Neural progenitor cell (in vitro differentiated cells): ENCODE results near the gene PRR16. TPM values are rescaled to one million over a fixed set of nuclear protein-coding genes. Genes with fewer than 3 reads are reported as not detected.

Experiments
- DNase-seq: peaks from one replicate; pipeline ENCODE4 v3.0.0-alpha.2; 2016; ENCODE audit warnings: low spot score
- H2AFZ ChIP-seq: fragments of 200-600 bp; sonication (generic); replicated peaks from 2 replicates; pipeline ENCODE4 v1.6.1; 2016; ENCODE audit warnings: antibody characterized with exemption
- H3F3A ChIP-seq: fragments of 200-600 bp; sonication (generic); 2 replicates; pipeline ENCODE4 v1.6.1; 2016; ENCODE audit warnings: antibody characterized with exemption, low read depth
- H3K27ac ChIP-seq: fragments of 200-600 bp; sonication (generic); 2 replicates; pipeline ENCODE4 v1.5.1; 2016; ENCODE audit warnings: mild to moderate bottlenecking
- H3K27me3 ChIP-seq: fragments of 200-600 bp; sonication (generic); 2 replicates; pipeline ENCODE4 v1.6.1; 2016; ENCODE audit warnings: mild to moderate bottlenecking, moderate library complexity
- H3K36me3 ChIP-seq: fragments of 200-600 bp; sonication (generic); 2 replicates; pipeline ENCODE4 v1.5.1; 2016
- H3K4me1 ChIP-seq: fragments of 200-600 bp; sonication (generic); 2 replicates; pipeline ENCODE4 v1.6.1; 2016; ENCODE audit warnings: mixed run types
- H3K4me2 ChIP-seq: fragments of 200-600 bp; sonication (generic); 2 replicates; pipeline ENCODE4 v1.6.1; 2016
- H3K4me3 ChIP-seq: fragments of 200-600 bp; sonication (generic); 2 replicates; pipeline ENCODE4 v1.5.1; 2016
- H3K79me2 ChIP-seq: fragments of 200-600 bp; sonication (generic); 2 replicates; pipeline ENCODE4 v1.6.1; 2016; ENCODE audit warnings: low read depth
- H3K9ac ChIP-seq: fragments of 200-600 bp; sonication (generic); 2 replicates; pipeline ENCODE4 v1.6.1; 2016
- H3K9me3 ChIP-seq: fragments of 200-600 bp; sonication (generic); 2 replicates; pipeline ENCODE4 v1.5.1; 2016; ENCODE audit warnings: low read depth
- H4K20me1 ChIP-seq: fragments of 200-600 bp; sonication (generic); 2 replicates; pipeline ENCODE4 v1.6.1; 2016; ENCODE audit warnings: low read depth
- H3K27ac Mint-ChIP-seq: 3 replicates; pipeline ENCODE4 v1.8.0; 2021; ENCODE audit warnings: mixed read lengths
- H3K27me3 Mint-ChIP-seq: 2 replicates; pipeline ENCODE4 v1.8.0; 2022; ENCODE audit warnings: low read depth, mild to moderate bottlenecking, inconsistent platforms, moderate library complexity, mixed read lengths; ENCODE audit not compliant: insufficient read depth
- H3K36me3 Mint-ChIP-seq: 3 replicates; pipeline ENCODE4 v1.8.0; 2021; ENCODE audit warnings: mixed read lengths
- H3K4me1 Mint-ChIP-seq: 3 replicates; pipeline ENCODE4 v1.8.0; 2021; ENCODE audit warnings: mixed read lengths
- H3K4me3 Mint-ChIP-seq: 3 replicates; pipeline ENCODE4 v1.8.0; 2021; ENCODE audit warnings: mild to moderate bottlenecking, moderate library complexity, mixed read lengths
- H3K9me3 Mint-ChIP-seq: 3 replicates; pipeline ENCODE4 v1.8.0; 2020; ENCODE audit warnings: mixed read lengths
- CTCF ChIP-seq: fragments of 200-600 bp; sonication (generic); IDR thresholded peaks from 2 replicates; pipeline ENCODE4 v1.5.1; 2017; ENCODE audit warnings: antibody characterized with exemption, mild to moderate bottlenecking
- EZH2 ChIP-seq: fragments of 200-600 bp; sonication (generic); IDR thresholded peaks from 2 replicates; pipeline ENCODE4 v1.6.1; 2017; ENCODE audit warnings: antibody characterized with exemption, mild to moderate bottlenecking, moderate library complexity
- EZH2phosphoT487 ChIP-seq: fragments of 200-600 bp; sonication (generic); IDR thresholded peaks from 2 replicates; pipeline ENCODE4 v1.6.1; 2017; ENCODE audit warnings: antibody characterized with exemption
- total RNA-seq: library from RNA; depleted of rRNA; stranded (reverse); fragments of >200 nt; gene quantifications from 2 replicates; pipeline ENCODE4 v1.2.3, GENCODE V29; 2015; ENCODE audit warnings: low replicate concordance

The PRR16 gene
- total RNA-seq, 1 donor from 2014 or later: not detected

GRCh38 chr5:120533581-120533980 is 69.5 kb downstream of the PRR16 start:
- Histone ChIP-seq H3K27ac (no peak overlapping the region), H3K4me1 (peaks cover 6% of the 10 kb centered on the region), H3K4me3 (no peak overlapping the region), H3F3A (no peaks in the 10 kb centered on the region), H3K36me3 (no peaks in the 10 kb centered on the region), H3K27me3 (no peaks in the 10 kb centered on the region), H2AFZ (no peak overlapping the region), H3K79me2 (no peaks in the 10 kb centered on the region), H3K9ac (no peak overlapping the region), H4K20me1 (no peaks in the 10 kb centered on the region), H3K4me2 (no peak overlapping the region), H3K9me3 (no peaks in the 10 kb centered on the region)
- no peak for TF ChIP-seq EZH2phosphoT487
- TF ChIP-seq EZH2: no peak
- TF ChIP-seq CTCF: no peak
- H3K4me3 Mint-ChIP-seq: no peak overlapping the region
- H3K27me3 Mint-ChIP-seq: no peaks in the 10 kb centered on the region
- H3K27ac Mint-ChIP-seq: no peak overlapping the region
- no peaks in the 10 kb centered on the region for H3K4me1 Mint-ChIP-seq
- no peaks in the 10 kb centered on the region for H3K36me3 Mint-ChIP-seq
- H3K9me3 Mint-ChIP-seq: no peaks in the 10 kb centered on the region
- no peak for DNase-seq

- Histone ChIP-seq H3K79me2 (no peaks in the 10 kb centered on the region), H3K4me2 (no peak overlapping the region), H3K36me3 (no peaks in the 10 kb centered on the region), H3K4me3 (no peak overlapping the region), H3K4me1 (peaks cover 5% of the 10 kb centered on the region), H4K20me1 (no peaks in the 10 kb centered on the region), H3K27ac (no peak overlapping the region), H2AFZ (no peak overlapping the region), H3K9ac (no peak overlapping the region), H3F3A (no peaks in the 10 kb centered on the region), H3K9me3 (no peaks in the 10 kb centered on the region), H3K27me3 (no peaks in the 10 kb centered on the region)
- Mint-ChIP-seq H3K36me3 (no peaks in the 10 kb centered on the region), H3K27me3 (peaks cover 2% of the 10 kb centered on the region), H3K9me3 (no peaks in the 10 kb centered on the region), H3K4me3 (no peak overlapping the region), H3K27ac (no peak overlapping the region), H3K4me1 (no peaks in the 10 kb centered on the region)
- TF ChIP-seq EZH2phosphoT487 (no peak), EZH2 (no peak), CTCF (no peak)
- no peak for DNase-seq
Observed at GRCh38 chr5:120535900-120536299, 71.8 kb downstream of the PRR16 start.

GRCh38 chr5:120538149-120538548 is 74.0 kb downstream of the PRR16 start:
- Histone ChIP-seq H3K4me3 (no peak overlapping the region), H3K4me2 (no peak overlapping the region), H3K79me2 (no peaks in the 10 kb centered on the region), H3K27ac (no peak overlapping the region), H2AFZ (peak overlapping the region; percentile 58), H3K4me1 (no peaks in the 10 kb centered on the region), H3F3A (no peaks in the 10 kb centered on the region), H3K27me3 (no peaks in the 10 kb centered on the region), H3K9ac (no peak overlapping the region), H4K20me1 (no peaks in the 10 kb centered on the region), H3K9me3 (no peaks in the 10 kb centered on the region), H3K36me3 (no peaks in the 10 kb centered on the region)
- DNase-seq: no peak
- Mint-ChIP-seq H3K27ac (no peak overlapping the region), H3K36me3 (no peaks in the 10 kb centered on the region), H3K27me3 (peaks cover 2% of the 10 kb centered on the region), H3K9me3 (no peaks in the 10 kb centered on the region), H3K4me3 (no peak overlapping the region), H3K4me1 (no peaks in the 10 kb centered on the region)
- TF ChIP-seq EZH2: no peak
- no peak for TF ChIP-seq CTCF
- no peak for TF ChIP-seq EZH2phosphoT487

GRCh38 chr5:120538644-120539043 is 74.5 kb downstream of the PRR16 start:
- Histone ChIP-seq H3F3A (no peaks in the 10 kb centered on the region), H3K27ac (no peak overlapping the region), H3K9me3 (no peaks in the 10 kb centered on the region), H3K4me2 (no peak overlapping the region), H4K20me1 (no peaks in the 10 kb centered on the region), H3K9ac (no peak overlapping the region), H3K79me2 (no peaks in the 10 kb centered on the region), H3K4me3 (no peak overlapping the region), H3K4me1 (no peaks in the 10 kb centered on the region), H3K27me3 (no peaks in the 10 kb centered on the region), H3K36me3 (no peaks in the 10 kb centered on the region), H2AFZ (peak overlapping the region; percentile 58)
- no peaks in the 10 kb centered on the region for H3K4me1 Mint-ChIP-seq
- no peaks in the 10 kb centered on the region for H3K36me3 Mint-ChIP-seq
- DNase-seq: no peak
- H3K4me3 Mint-ChIP-seq: no peak overlapping the region
- H3K9me3 Mint-ChIP-seq: no peaks in the 10 kb centered on the region
- TF ChIP-seq EZH2 (no peak), CTCF (no peak), EZH2phosphoT487 (no peak)
- peaks cover 2% of the 10 kb centered on the region for H3K27me3 Mint-ChIP-seq
- no peak overlapping the region for H3K27ac Mint-ChIP-seq
